NOMO-1 treated with DMSO at 0.1 percent for 48 hours (cell line): ENCODE measurements around the gene AP4B1.
A peak's percentile ranks its signal among the peaks of the same experiment; 100 is the strongest.

Experiments used
- DNase-seq: peaks from one replicate; lab custom pipeline; 2025; ENCODE audit not compliant: unreplicated experiment; lab: John Stamatoyannopoulos, UW

Gene AP4B1

GRCh38 chr1:113930499-113931161 is 26.0 kb upstream of the AP4B1 start:
- peak; percentile 53 for DNase-seq

DNA sequence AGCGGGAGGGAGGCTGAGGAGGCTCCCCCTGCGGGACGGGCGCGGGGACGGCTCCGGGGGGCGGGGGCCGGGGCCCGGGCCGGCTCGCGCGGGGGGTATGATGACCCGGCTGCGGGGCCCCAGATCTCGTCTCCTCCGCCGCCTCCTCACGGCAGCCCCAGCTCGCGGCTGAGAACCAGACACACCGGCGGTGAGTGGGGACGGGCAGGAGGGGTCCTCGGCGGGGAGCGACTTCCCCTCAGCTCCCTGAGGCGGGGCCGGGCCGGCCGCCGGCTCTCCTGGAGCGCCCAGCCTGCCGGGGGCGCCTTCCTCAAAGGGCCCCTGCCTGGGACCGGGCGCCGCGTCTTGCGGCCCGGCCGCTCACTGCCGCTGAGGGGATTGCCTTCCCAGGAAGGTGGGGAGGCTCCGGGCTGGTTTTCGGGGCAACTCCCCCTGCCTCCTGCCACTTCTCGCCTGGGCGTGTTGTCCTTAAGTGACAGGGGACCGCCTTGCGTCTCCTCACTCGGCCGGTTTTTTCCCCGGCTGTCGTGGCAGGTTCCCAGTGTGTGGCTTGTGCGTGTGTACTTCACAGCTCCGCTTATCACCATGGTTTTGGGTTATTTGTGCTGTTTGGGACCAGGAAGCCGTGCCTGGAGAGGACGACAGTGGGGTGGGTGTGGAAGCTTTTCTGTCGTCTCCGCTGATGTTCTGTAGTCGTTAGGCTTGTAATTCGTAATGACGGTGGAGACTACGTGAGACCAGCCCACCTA is 25.3 kb upstream of the AP4B1 start:
- DNase-seq, result peak; percentile 28

DNA sequence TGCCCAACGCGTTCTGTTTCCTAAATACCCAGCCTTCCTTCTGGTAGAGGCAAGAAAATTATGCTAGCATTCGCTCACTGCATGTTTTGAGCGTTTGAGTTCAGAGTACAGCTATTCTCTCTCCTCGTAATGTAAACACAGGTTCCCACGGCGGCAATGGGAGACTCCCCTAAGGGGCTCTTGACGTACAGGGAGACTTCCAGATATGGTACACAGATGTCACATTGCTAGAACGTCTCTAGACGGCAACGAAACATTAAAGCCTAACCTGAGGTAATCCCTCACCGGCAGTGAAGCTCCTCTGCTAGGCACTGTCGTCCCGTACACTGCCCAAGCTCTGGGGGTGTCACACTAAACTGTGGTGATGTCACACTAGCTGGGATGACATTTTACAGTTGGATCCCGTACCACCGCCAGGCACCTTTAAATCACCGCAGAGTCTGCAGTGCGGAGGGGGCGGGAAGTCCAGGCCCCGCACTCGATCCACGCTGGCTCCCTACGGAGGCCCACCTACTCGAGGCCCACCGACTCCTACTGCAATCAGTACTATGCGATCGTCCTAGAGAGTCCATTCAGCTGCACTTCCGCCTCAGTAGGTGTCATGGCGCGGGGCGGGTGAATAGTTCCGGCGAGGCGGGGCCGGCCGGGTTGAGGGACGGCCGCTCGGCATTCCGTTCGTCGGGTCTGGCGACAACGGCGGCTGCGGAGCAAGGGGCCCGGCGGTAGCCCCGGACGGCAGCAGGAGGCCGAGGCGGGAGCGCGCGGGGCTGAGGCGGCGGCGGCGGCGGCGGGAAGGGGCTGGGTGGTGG is 24.5 kb upstream of the AP4B1 start, which contains the start of gene HIPK1:
TSS of gene HIPK1 (plus strand) at position 384 of the 809 bp plus-strand sequence.
- peak; percentile 88 for DNase-seq

GRCh38 chr1:113928187-113928930 is 23.8 kb upstream of the AP4B1 start:
- DNase-seq, result peak; percentile 37

DNA sequence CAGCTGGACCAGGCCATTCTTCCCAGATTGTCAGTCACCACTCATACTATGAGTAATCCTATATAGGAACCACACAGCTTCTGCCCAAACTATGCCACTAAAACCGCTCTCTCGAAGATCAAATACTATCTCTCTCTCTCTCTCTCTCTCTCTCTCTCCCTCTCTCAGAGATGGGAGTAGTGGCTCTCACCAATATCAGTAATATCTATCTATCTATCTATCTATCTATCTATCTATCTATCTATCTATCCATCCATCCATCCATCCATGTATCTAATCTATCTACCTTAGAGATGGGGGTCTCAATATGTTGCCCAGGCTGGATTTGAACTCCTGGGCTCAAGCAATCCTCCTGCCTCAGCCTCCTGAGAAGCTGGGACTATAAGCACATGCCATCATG is 19.9 kb upstream of the AP4B1 start:
- DNase-seq, result no peak

DNA sequence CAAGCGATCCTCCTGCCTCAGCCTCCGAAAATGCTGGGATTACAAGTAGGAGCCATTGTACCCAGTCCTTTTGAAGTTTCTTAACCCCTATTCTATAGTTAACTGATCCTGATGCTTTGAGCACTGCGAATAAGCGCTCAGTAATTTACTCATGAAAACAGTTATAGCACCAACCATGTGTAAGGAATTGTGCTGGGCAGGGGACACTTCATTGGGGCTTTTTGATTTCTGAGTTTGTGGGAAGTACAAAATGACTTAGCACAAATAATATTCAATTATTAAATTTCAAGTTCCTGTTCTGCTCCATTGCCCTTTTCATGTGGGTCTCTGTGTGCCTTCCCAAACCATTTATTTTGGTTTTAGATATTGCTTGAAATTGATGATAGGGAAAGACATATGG is 18.4 kb upstream of the AP4B1 start:
- DNase-seq, result no peak

GRCh38 chr1:113918243-113918642 is 13.6 kb upstream of the AP4B1 start:
- no peak for DNase-seq

- peak; percentile 2 for DNase-seq
Measured at GRCh38 chr1:113917400-113918082, 12.9 kb upstream of the AP4B1 start.

DNA sequence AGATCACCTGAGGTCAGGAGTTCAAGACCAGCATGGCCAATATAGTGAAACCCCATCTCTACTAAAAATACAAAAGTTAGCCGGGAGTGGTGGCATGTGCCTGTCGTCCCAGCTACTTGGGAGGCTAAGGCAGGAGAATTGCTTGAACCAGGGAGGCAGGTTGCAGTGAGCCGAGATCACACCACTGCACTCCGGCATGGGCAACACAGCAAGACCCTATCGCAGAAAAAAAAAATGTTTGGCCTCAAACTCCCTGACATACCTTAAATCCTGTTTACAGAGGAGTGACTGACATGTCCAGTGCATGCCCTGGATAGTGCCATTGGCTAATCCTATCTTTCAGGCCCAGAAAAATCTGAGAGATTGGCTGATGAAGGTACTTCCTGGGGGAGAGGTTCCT is 12.4 kb upstream of the AP4B1 start:
- DNase-seq, result no peak

GRCh38 chr1:113913887-113914664 is 9.5 kb upstream of the AP4B1 start:
- DNase-seq, result no peak

- DNase-seq, result no peak
Measured at GRCh38 chr1:113913312-113913668, 8.7 kb upstream of the AP4B1 start.

DNA sequence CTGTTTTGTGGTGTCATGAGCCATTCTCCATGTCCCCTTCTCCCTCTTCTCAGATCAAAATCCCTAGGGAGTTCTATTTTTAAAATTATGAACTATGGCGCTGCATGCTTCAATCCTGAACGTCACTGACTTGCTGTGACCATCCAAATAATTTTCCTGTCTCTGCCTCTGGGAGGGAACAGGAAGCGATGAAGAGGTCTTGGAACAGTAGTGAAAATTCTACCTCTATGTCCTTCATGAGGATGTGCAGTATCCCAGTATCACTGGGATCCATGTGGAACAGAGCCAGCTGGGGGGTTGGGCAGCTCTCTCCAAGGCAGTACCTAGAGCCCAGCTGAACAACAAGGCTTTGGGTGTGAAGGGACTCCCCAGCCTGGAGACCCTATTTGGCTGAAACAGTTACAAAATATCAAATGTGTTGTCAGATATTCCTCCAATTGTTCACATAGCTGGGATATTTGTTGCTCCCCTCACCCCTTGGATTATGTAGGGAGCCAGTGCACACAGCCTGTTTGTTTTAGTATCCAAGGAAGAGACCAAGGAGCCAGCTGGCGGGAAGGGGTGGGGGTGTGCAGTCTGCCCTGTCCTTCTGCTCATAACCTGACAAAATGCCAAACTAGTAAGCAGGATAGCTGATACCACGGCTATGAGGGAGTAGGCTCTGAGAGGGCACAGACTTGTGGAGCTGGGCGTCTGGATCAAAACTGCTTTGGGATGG is 8.2 kb upstream of the AP4B1 start:
- no peak for DNase-seq

GRCh38 chr1:113905435-113905861 is 849 bp upstream of the AP4B1 start:
- DNase-seq, result no peak

GRCh38 chr1:113904293-113904673 is 316 bp downstream of the AP4B1 start:
- DNase-seq, result peak; percentile 62

DNA sequence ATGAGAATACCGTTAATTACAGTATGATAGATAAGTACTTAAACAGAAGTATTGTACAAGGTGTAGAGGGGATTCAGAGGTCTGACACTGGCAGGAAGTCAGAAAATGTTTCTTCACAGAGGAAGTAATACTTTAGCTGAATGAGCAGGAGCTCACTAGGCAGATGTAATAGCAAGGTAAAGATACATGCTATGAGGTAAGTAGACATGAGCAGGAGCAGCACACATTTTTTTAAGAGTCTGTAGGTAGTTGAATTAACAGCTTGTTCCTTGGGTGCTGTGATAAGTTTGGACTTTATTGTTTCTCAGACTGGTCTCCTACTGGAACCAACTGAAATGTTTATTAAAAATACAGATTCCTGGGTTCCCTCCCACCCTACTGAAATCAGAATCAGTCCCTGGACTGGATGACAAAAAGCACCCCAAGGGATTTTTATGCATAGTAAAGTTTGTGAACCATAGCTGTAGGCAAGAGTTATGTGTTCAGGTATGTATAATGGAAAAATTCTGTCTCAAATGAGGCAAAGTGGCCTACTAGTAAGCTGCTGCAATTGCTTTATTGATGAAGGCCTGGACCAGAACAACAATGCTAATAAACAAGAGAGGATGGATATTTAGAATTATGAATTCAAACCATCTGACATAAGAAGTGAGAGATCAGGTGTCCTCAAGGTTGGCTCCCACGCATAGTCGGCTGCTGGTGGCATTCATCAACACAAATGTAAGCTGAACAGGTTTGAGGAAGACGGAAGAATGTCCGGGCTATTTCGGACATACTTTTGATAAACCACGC is 902 bp downstream of the AP4B1 start:
- peak; percentile 55 for DNase-seq

- DNase-seq, result no peak
Measured at GRCh38 chr1:113901191-113901590, 3.4 kb downstream of the AP4B1 start.

GRCh38 chr1:113899111-113899510 is 5.5 kb downstream of the AP4B1 start:
- no peak for DNase-seq

- peak; percentile 36 for DNase-seq
Measured at GRCh38 chr1:113898241-113898814, 6.3 kb downstream of the AP4B1 start.
